ENCODE results near the gene CNOT1.
"Not testable (repeated sequence)": the region's sequence is repeated elsewhere in the genome, so short reads cannot be mapped to it uniquely, and the experiment has no call there.

CNOT1 gene

DNA sequence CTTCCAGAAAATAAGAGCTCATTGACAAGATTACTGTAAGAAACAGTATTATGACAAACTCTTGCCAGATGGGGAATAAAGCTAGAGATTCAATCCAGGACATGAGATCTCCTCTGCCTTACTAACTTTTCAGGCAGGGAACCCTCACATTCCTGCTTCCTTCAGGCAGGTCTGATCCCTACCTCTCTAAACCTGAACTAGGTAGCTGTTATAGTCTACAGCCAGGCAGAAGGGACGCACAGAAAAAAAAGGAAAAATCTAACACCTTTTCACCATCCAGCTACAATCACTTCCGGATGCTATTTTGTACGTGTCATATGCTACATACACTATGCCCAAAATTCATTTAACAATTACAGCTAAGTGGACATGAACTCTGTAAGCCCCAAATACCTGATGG lies 41.2 kb downstream of the CNOT1 start:
- DNase-seq: no peak
- in situ Hi-C loops (cut with MboI; ENCODE audit: low pct_unique_long_range_greater_than_20kb, low sequenced_read_pairs): no loop called here

DNA sequence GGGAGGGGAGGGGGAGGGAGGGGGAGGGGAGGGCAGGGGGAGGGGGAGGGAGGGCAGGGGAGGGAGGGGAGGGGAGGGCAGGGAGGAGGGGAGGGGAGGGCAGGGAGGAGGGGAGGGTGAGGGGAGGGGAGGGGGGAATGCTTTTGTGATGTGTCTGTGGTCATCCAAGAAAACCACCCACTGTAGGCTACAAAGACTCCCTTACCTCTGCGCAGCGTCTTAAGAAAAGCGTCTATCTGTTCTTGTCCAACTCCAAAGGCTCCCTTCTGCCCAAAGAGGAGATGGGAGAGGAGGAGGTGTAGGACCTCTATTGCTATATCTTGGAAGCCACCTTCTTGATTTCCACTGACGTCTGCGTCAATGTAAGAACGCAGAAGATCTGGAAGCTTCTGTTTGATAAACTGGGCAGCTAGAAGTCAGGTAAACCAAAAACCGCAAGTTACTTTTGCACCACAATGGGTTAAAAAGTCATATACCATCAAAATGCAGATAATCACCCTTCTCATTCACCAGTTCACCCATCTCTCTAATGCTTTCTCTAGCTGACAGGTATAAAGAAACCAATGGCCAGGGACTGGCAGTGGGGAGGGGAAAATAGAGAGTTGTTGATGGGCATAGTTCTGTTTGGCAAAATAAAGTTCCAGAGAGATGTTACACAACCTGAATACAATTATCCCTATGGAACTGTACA lies 43.1 kb downstream of the CNOT1 start:
- no peak for DNase-seq
- in situ Hi-C loops (cut with MboI; ENCODE audit: low pct_unique_long_range_greater_than_20kb, low sequenced_read_pairs): no loop called here

DNA sequence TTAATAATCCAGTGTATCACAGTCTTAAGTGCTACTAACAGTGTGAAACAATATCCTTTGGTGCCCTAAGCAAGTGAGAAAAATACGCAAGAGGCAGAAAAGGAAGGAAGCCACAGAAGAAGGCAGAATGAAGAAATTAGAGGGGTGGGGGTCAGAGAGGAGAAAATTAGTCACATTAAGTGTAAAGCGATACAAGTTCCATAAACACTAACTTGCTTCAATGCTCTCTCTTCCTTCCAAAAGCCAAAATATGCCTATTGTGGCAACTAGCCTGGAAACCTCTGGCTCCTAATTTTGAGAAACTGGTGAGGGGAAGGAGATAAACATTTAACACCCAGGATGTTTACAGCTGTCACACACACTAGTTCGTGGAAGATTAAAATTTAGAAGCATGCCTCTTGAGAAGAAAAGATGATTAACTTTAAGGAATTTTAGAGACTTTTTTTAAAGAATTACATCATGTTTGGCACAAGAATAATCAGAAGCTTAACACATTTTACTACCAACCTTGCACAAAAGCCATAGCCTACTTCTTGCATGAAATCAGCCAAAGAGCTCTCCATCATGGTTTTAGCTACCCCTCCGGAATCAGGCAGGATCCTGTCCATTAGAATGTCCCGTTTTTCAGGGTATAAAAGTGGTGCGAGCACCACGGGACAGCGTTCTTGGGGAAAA lies 44.7 kb downstream of the CNOT1 start:
- in situ Hi-C loops (cut with MboI; ENCODE audit: low pct_unique_long_range_greater_than_20kb, low sequenced_read_pairs): no loop called here
- DNase-seq: no peak

DNA sequence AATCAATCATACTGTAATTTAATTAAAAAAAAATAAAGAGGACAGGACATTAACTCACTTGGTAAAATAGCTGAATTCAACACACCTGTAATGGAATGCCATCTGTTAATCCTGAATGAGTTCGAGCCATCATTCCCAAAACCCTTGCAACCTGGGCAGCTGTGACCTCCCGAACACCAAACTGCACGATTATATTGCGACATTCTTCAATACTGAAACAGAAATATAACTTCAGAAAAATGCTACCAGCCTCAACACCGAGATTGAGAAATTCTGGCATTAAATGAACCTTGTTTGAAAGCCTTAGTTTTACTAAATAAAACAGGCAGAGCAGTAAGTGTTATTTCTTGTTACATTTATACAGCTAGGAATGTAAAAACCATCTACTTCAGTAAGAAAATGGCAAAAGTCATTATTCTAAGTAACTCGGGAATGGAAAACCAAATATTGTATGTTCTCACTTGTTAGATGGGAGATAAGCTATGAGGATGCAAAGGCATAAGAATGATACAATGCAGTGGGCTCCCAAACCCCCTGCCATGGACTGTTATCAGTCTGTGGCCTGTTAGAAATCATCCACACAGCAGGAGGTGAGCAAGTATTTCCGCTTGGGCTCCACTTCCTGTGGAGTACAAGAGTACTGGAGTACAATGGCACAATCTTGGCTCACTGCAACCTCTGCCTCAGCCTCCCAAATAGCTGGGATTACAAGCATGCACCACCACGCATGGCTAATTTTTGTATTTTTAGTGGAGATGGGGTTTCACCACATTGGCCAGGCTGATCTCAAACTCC lies 46.5 kb downstream of the CNOT1 start:
- peak; percentile 15 for DNase-seq
- in situ Hi-C loops (cut with MboI; ENCODE audit: low pct_unique_long_range_greater_than_20kb, low sequenced_read_pairs): no loop called here

DNA sequence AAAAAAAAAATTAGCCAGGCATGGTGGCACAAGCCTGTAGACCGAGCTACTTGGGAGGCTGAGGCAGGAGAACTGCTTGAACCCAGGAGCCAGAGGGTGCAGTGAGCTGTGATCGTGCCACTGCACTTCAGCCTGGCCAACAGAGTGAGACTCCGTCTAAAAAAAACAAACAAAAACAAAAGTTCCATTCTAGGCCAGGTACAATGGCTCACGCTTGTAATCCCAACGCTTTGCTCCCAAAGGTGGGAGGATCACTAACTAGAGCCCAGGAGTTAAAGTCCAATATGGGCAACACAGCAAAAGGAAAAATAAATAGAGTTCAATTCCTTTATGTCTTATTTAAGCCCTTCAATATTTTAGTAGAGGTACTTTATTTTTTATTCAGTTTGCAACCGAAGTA lies 47.5 kb downstream of the CNOT1 start:
- in situ Hi-C loops (cut with MboI; ENCODE audit: low pct_unique_long_range_greater_than_20kb, low sequenced_read_pairs): no loop called here
- no peak for DNase-seq

DNA sequence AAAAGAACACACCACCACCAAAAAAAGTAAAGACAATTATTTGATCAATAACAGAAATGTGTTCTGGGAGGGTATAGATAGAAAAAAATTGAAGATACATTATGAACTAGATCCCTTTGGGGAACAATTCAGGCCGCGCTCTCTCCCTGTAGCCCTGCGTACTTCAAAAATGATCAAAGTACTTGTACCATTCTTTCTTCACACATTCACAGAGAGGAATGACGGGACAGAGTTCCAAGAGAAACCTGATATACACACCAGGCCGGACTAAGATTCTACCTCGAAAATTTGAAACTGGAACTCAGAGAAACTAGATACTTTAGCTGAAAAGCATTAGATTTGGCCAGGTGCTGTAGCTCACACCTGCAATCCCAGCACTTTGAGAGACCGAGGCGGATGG lies 50.0 kb downstream of the CNOT1 start:
- in situ Hi-C loops (cut with MboI; ENCODE audit: low pct_unique_long_range_greater_than_20kb, low sequenced_read_pairs): no loop called here

DNA sequence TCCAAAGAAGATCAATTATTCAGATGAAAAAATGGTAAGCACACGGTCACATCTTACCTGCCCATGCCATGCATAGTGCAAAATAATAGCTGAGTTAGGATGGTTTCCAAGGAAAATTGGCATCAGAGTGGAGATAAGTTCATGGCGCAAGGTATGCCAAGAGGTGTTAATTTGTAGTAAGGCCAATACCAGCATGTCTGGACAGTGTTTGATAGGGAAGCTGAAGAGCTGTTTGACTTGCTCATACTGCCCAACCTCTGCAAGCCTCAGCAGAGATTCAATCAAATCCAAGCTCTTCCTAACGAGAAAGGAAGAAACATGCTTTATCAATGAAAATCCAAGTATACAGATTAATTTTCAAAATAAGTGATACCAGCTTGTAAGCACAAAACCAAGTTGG lies 51.0 kb downstream of the CNOT1 start:
- in situ Hi-C loops (cut with MboI; ENCODE audit: low pct_unique_long_range_greater_than_20kb, low sequenced_read_pairs): no loop called here
- DNase-seq: no peak

More for the DNA sequence above, 50.0 kb downstream of the CNOT1 start:
- no peak for DNase-seq

DNA sequence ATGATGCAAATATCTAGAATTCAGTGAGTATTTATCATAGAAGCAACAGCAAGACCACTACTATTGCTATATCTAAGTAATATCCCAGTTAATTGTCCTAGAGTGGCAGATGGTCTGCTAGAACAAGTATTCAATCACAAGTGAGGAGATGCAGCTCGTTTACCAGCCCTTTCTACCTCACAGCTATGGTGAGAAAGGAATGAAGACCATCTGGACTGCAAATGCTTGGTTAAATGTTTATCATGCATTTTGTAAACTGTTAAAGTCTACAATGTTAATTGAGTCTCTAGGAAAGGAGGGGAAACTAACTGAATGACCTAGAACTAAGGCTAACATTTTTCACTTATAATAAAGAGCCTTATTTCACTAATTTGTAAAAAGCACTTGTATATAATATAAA lies 52.5 kb downstream of the CNOT1 start:
- in situ Hi-C loops (cut with MboI; ENCODE audit: low pct_unique_long_range_greater_than_20kb, low sequenced_read_pairs): no loop called here
- no peak for DNase-seq

DNA sequence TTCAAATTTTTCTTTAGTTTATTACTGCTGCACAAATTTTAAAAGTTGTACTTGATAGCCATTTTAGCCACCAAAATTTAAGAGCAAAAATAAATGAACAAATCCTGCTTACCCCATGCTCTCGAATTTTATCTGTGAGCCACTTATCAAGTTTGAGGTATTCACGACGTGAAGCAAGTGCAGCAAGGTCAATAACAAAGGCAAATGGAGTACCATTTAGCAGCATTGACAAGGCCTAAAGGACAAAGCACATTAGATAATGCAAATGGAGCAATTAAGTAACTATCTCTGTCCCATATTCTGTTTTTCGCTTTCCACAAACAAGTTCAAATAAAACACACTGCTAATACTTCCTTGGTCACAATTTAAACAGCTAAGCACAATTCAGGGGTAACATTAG lies 54.7 kb downstream of the CNOT1 start:
- no peak for DNase-seq
- in situ Hi-C loops (cut with MboI; ENCODE audit: low pct_unique_long_range_greater_than_20kb, low sequenced_read_pairs): no loop called here

DNA sequence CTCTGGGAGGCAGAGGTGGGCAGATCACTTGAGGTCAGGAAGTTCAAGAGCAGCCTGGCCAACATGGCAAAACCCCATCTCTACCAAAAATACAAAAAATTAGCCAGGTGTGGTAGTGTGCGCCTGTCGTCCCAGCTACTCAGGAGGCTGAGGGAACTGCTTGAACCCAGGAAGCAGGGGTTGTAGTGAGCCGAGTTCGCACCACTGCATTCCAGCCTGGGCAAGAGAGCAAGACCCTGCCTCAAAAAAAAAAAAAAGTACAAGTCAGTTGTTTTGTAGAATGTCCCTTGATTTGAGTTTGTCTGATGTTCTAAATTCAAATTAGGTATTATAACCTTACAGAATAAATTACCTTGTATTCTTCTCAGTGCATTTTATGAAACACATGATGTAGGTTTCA lies 63.9 kb downstream of the CNOT1 start:
- in situ Hi-C loops (cut with MboI; ENCODE audit: low pct_unique_long_range_greater_than_20kb, low sequenced_read_pairs): not testable (repeated sequence)

DNA sequence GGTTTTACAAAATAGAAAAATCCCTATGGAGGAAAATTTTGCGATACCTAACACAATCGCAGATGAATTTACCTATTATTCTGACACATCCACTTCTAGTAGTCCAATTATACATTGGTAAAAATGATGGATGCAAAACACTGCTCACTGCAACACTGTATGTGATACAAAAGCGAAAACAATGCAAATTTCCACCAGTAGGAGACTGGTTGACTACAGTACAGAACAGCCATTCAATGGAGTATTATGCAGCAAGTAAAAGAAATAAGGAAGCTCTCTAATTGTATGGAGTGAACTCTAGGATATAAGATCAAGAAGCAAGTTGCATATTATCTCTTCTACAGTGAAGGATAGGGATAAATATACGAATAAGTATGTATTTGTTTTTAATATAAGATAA lies 65.9 kb downstream of the CNOT1 start:
- DNase-seq: no peak
- in situ Hi-C loops (cut with MboI; ENCODE audit: low pct_unique_long_range_greater_than_20kb, low sequenced_read_pairs): no loop called here

More for the DNA sequence above, 63.9 kb downstream of the CNOT1 start:
- not testable (repeated sequence) for DNase-seq

DNA sequence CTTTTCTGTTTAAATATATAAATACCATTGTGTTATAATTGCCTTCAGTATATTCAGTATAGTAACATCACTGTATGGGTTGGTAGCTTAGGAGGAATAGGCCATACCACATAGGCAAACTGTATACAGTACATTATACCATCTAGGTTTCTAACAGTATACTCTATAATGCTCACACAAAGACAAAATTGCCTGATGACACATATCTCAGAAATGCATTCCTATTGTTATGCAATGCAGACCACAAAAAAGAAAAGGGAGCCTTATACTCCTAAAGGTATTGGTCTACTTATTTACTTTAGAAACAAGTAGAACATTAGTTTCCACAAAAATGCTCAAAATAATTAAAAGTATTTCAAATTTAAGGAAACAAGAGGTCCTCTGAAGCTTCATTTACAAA lies 66.4 kb downstream of the CNOT1 start:
- in situ Hi-C loops (cut with MboI; ENCODE audit: low pct_unique_long_range_greater_than_20kb, low sequenced_read_pairs): no loop called here
- DNase-seq: no peak

DNA sequence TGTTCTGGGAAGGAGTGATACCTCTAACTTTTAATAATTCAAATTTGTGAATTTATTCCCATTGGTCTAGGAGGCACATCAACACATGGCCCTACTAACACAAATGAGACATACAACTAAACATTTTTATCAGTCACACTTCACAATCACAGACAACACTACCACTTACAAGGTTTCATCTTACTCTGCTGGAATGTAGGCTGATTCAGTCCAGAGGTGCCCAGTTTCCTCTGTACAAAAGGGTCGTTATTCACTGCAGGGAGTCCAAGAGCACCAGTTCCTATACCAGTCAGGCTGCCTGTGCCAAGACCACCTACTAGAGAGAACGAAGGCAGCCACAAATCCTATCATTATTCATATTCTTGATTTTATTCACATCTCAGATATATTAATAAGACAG lies 72.9 kb downstream of the CNOT1 start:
- DNase-seq: no peak
- in situ Hi-C loops (cut with MboI; ENCODE audit: low pct_unique_long_range_greater_than_20kb, low sequenced_read_pairs): no loop called here

DNA sequence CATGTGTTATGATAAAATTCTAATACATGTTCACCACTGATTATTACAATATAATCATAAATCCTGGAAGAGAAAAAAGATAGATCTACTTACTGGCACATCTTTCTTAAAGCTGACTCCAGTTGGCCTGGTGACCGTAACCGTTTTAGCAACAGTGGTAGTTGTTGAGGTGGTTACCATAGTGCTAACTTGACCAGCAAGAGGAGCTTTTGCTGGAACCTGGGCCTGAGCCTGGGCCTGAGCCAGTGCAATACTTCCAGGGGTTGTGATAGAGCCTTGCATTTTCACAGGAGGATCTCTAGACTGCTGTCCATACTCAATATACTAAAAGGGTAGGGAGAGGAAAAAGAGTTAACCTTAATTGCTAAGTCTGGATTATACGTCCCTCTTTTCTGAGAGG lies 78.1 kb downstream of the CNOT1 start:
- in situ Hi-C loops (cut with MboI; ENCODE audit: low pct_unique_long_range_greater_than_20kb, low sequenced_read_pairs): no loop called here
- DNase-seq: no peak

DNA sequence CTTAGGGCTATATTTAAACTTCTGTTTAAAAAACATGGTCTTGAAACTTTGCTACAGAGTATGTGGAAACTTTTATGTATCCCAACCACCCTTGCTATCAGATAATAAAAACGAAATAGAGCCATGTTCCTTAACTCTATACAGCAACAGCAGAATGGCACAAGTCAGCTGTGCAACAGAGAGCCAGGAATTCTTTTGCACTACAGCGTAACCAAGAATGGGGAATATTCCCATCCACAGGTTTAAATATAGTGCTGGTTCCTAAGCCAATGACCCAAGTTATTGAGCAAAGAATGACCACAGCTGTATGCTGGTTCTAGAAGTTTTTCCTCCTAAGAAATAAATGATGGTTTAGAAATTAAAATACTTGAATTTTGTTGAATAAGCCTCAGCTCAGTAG lies 81.2 kb downstream of the CNOT1 start:
- in situ Hi-C loops (cut with MboI; ENCODE audit: low pct_unique_long_range_greater_than_20kb, low sequenced_read_pairs): no loop called here
- no peak for DNase-seq

DNA sequence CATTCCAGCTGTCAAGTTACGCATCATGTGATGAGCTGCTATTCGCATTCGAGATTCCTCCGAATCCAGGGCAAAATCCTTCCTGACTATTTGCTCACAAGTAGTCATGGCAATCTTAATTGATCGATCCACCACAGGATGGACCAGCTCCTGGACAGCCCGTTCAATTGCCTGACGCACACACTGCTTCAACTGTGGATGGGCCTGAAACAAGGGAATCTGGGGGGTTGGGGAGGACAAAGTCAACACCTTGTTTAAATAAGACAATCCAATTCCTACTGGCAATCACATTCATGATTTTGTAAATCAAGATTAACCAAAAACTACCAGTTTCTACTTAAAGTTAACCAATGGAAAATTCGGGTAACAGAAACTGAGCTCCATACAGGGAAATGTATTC lies 85.9 kb downstream of the CNOT1 start:
- in situ Hi-C loops (cut with MboI; ENCODE audit: low pct_unique_long_range_greater_than_20kb, low sequenced_read_pairs): no loop called here
- DNase-seq: no peak

DNA sequence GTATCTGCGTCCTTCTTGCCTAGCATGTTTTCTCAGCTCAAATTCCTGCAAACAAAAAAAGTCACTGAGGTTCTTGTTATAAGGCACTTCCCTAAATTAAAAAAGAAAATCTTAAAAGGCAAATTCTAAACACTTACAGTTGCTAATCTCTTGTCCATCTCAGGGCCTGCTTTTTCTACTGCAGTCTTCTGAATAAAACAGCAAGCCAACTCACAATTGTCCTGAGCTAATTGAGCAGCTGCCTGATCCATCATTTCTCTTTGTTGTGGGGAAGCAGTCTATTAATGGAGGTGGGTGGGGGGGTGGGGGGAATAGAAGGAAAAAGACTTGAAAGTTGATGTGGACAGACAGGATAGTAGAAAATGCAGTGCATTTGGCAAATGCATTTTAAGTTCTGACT lies 87.3 kb downstream of the CNOT1 start:
- no peak for DNase-seq
- in situ Hi-C loops (cut with MboI; ENCODE audit: low pct_unique_long_range_greater_than_20kb, low sequenced_read_pairs): no loop called here

DNA sequence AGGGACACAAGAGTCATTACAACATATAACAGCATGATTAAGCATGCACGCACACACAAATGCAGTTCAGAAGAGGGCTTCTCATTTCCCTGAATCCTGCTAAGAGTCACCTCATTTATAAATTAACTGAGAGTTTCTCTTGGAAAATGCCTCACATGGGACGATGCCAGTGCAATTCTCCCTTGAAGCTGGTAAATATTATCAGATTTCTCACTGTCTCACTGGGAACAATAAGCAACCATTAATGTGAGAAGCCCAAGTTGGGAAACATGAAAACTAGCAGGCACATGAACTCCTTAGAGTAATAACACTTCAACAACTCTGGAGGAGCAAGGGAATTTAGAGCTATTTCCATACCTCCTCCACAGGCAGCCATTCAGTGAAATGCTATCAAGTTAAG lies 87.9 kb downstream of the CNOT1 start:
- no peak for DNase-seq
- in situ Hi-C loops (cut with MboI; ENCODE audit: low pct_unique_long_range_greater_than_20kb, low sequenced_read_pairs): no loop called here

DNA sequence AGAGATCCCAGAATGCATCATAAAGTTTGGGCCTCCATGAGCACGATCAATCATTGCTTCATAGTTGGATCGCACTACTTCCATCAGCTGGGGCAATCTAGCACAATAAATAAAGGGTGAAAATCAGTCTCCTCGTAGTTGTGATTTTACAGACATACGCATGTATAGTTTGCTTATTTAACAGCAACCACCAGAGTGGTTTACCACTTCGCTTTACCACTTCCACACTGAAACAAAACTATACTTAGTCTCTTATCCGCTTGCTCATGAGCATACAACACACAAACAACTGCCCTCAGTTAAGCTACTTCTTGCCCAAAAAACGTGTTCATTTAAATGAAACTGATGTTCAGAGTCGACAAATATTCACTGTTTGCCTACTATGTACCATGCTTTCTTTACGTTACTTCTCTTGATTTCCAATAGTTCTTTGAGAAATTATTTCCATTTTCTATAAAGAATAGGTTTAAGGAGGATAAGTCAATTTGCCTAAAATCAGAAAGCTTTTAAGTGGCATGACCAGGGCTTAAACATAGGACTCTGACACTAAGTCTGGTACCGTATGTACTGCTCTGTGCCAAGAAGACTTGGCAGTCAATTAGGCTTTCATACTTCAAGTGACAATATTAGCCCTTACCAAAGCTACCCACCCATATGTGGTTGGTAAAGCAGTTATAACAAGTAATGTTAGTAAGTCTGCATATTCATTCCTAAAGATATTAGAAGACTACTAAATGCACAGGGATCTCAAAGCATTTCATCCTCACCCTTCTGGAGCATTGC lies 92.3 kb downstream of the CNOT1 start:
- in situ Hi-C loops (cut with MboI; ENCODE audit: low pct_unique_long_range_greater_than_20kb, low sequenced_read_pairs): no loop called here
- DNase-seq: no peak

DNA sequence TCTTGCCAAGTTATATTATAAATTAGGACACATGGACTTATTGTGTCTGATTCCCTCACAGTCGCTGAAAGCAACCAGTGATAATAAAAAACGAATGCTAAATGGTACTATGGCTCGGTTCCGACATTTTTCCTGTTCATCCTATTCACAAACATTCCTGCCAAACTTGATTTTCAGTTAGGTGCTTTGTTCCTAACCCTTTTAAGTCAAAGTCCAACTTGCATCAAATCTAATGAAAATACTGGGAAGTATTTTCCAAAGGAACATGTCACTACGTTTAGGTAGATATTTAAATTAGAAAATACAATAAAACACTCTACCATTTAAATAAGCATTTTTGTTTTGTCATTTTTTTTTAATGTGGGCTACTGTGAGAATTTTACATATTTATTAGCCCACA lies 93.3 kb downstream of the CNOT1 start:
- DNase-seq: no peak
- in situ Hi-C loops (cut with MboI; ENCODE audit: low pct_unique_long_range_greater_than_20kb, low sequenced_read_pairs): no loop called here
